ENCODE measurements around the gene PRR16.
A peak's percentile ranks its signal among the peaks of the same experiment; 100 is the strongest.
"Not testable (repeated sequence)": the region's sequence is repeated elsewhere in the genome, so short reads cannot be mapped to it uniquely, and the experiment has no call there.

PRR16 gene

GRCh38 chr5:120463991-120464626 lies at the start of gene PRR16:
PRR16 (plus strand) TSS chr5:120464300.
- no peak for DNase-seq (ENCODE audit: low read depth)

- no peak for DNase-seq (ENCODE audit: low read depth)
Observed at GRCh38 chr5:120415985-120416384, 48.1 kb upstream of the PRR16 start.

GRCh38 chr5:120419127-120419526 lies 45.0 kb upstream of the PRR16 start:
- DNase-seq (ENCODE audit: low read depth) = no peak

- not testable (repeated sequence) for DNase-seq (ENCODE audit: low read depth)
Observed at GRCh38 chr5:120426633-120427275, 37.3 kb upstream of the PRR16 start.

- DNase-seq (ENCODE audit: low read depth) = no peak
Observed at GRCh38 chr5:120430572-120430971, 33.5 kb upstream of the PRR16 start.

GRCh38 chr5:120432861-120433260 lies 31.2 kb upstream of the PRR16 start:
- DNase-seq (ENCODE audit: low read depth) = no peak

- no peak for DNase-seq (ENCODE audit: low read depth)
Observed at GRCh38 chr5:120435129-120435528, 29.0 kb upstream of the PRR16 start.

GRCh38 chr5:120436996-120437395 lies 27.1 kb upstream of the PRR16 start:
- no peak for DNase-seq (ENCODE audit: low read depth)

GRCh38 chr5:120442694-120443093 lies 21.4 kb upstream of the PRR16 start:
- DNase-seq (ENCODE audit: low read depth) = no peak

GRCh38 chr5:120443607-120444006 lies 20.5 kb upstream of the PRR16 start:
- DNase-seq (ENCODE audit: low read depth) = no peak

- DNase-seq (ENCODE audit: low read depth) = peak; percentile 88
Observed at GRCh38 chr5:120446068-120446492, 18.0 kb upstream of the PRR16 start.

GRCh38 chr5:120446901-120447300 lies 17.2 kb upstream of the PRR16 start:
- DNase-seq (ENCODE audit: low read depth) = no peak

- no peak for DNase-seq (ENCODE audit: low read depth)
Observed at GRCh38 chr5:120447706-120448239, 16.3 kb upstream of the PRR16 start.

- DNase-seq (ENCODE audit: low read depth) = no peak
Observed at GRCh38 chr5:120449501-120449900, 14.6 kb upstream of the PRR16 start.

- no peak for DNase-seq (ENCODE audit: low read depth)
Observed at GRCh38 chr5:120450910-120451309, 13.2 kb upstream of the PRR16 start.

GRCh38 chr5:120451445-120451844 lies 12.7 kb upstream of the PRR16 start:
- DNase-seq (ENCODE audit: low read depth) = no peak

- DNase-seq (ENCODE audit: low read depth) = no peak
Observed at GRCh38 chr5:120452471-120452870, 11.6 kb upstream of the PRR16 start.

GRCh38 chr5:120454094-120454798 lies 9.9 kb upstream of the PRR16 start:
- DNase-seq (ENCODE audit: low read depth) = no peak

GRCh38 chr5:120456006-120456405 lies 8.1 kb upstream of the PRR16 start:
- no peak for DNase-seq (ENCODE audit: low read depth)

GRCh38 chr5:120457839-120458507 lies 6.1 kb upstream of the PRR16 start:
- no peak for DNase-seq (ENCODE audit: low read depth)

- DNase-seq (ENCODE audit: low read depth) = not testable (repeated sequence)
Observed at GRCh38 chr5:120458508-120458847, 5.6 kb upstream of the PRR16 start.

GRCh38 chr5:120461251-120461650 lies 2.8 kb upstream of the PRR16 start:
- DNase-seq (ENCODE audit: low read depth) = no peak
